Tibial nerve (tissue), 4 donors: ENCODE measurements around the gene KPTN.

Experiments
- CTCF ChIP-seq, 5 experiments: fragments of 200-600 bp in 3 of 5; fragments of 450-650 bp in 2 of 5; sonication (generic) in 3 of 5; IDR thresholded peaks; one replicate each; pipeline ENCODE4 v1.5.1; 2016 to 2019; ENCODE audit warnings: antibody characterized with exemption in 5 of 5, mild to moderate bottlenecking in 3 of 5, moderate library complexity in 2 of 5
- EP300 ChIP-seq, 2 donors: sonication (generic); formaldehyde crosslinking; IDR thresholded peaks; one replicate each; pipeline ENCODE4 v1.6.1; 2017; ENCODE audit warnings: antibody characterized with exemption in 2 of 2, mild to moderate bottlenecking in 1 of 2

- TF ChIP-seq CTCF (IDR thresholded peaks at IDR 0.05) (no peak), EP300 (IDR thresholded peaks at IDR 0.05) (no peak)
Observed at GRCh38 chr19:47509170-47509847, 25.3 kb upstream of the KPTN start.
